H9 (cell line): ENCODE measurements around the gene RPS23. TPM values are rescaled to one million over a fixed set of nuclear protein-coding genes. Genes with fewer than 3 reads are reported as not detected.

Experiments
- DNase-seq: peaks from one replicate; pipeline ENCODE4 v3.0.0-alpha.2; 2017
- H2AFZ ChIP-seq: one replicate; pipeline ENCODE4 v1.6.1; 2013; ENCODE audit warnings: mild to moderate bottlenecking, low read length, control low read depth, moderate library complexity
- H2AK5ac ChIP-seq: 2 replicates; pipeline ENCODE4 v1.6.1; 2013; ENCODE audit warnings: low read length, control low read depth, mixed read lengths; ENCODE audit not compliant: insufficient read length
- H2BK120ac ChIP-seq: one replicate; pipeline ENCODE4 v1.6.1; 2013; ENCODE audit warnings: low read depth, mild to moderate bottlenecking, low read length, control low read depth, inconsistent platforms; ENCODE audit not compliant: poor library complexity, severe bottlenecking
- H2BK12ac ChIP-seq: 2 replicates; pipeline ENCODE4 v1.6.1; 2013; ENCODE audit warnings: low read length, control low read depth, mixed read lengths, low read depth; ENCODE audit not compliant: insufficient read length
- H2BK15ac ChIP-seq: 2 replicates; pipeline ENCODE4 v1.6.1; 2013; ENCODE audit warnings: low read depth, low read length, control low read depth
- H2BK20ac ChIP-seq: one replicate; pipeline ENCODE4 v1.6.1; 2013; ENCODE audit warnings: low read depth, mild to moderate bottlenecking, low read length, control low read depth, inconsistent platforms; ENCODE audit not compliant: poor library complexity, severe bottlenecking
- H2BK5ac ChIP-seq: 2 replicates; pipeline ENCODE4 v1.6.1; 2013; ENCODE audit warnings: low read length, control low read depth, mixed read lengths; ENCODE audit not compliant: insufficient read length
- H3K14ac ChIP-seq: 2 replicates; pipeline ENCODE4 v1.6.1; 2013; ENCODE audit warnings: low read length, control low read depth; ENCODE audit not compliant: insufficient read depth
- H3K18ac ChIP-seq: 2 replicates; pipeline ENCODE4 v1.6.1; 2013; ENCODE audit warnings: low read depth, mild to moderate bottlenecking, mixed read lengths, low read length, control low read depth; ENCODE audit not compliant: insufficient read length
- H3K23ac ChIP-seq: 2 replicates; pipeline ENCODE4 v1.6.1; 2013; ENCODE audit warnings: low read length, control low read depth, mixed read lengths, low read depth; ENCODE audit not compliant: insufficient read length
- H3K23me2 ChIP-seq: 2 replicates; pipeline ENCODE4 v1.6.1; 2013; ENCODE audit warnings: low read depth, mild to moderate bottlenecking, mixed read lengths, low read length, control low read depth; ENCODE audit not compliant: insufficient read length, poor library complexity, severe bottlenecking
- H3K27ac ChIP-seq: 2 replicates; pipeline ENCODE4 v1.5.1; 2013; ENCODE audit warnings: low read length, control low read depth, mixed read lengths, low read depth; ENCODE audit not compliant: insufficient read length
- H3K27me3 ChIP-seq: 2 replicates; pipeline ENCODE4 v1.6.1; 2013; ENCODE audit warnings: low read length, control low read depth, inconsistent platforms; ENCODE audit not compliant: insufficient read depth
- H3K4ac ChIP-seq: 2 replicates; pipeline ENCODE4 v1.6.1; 2013; ENCODE audit warnings: low read depth, mild to moderate bottlenecking, control low read depth, inconsistent platforms, low read length, moderate library complexity
- H3K4me1 ChIP-seq: 2 replicates; pipeline ENCODE4 v1.6.1; 2013; ENCODE audit warnings: low read length, control low read depth, inconsistent platforms; ENCODE audit not compliant: insufficient read depth
- H3K4me2 ChIP-seq: 2 replicates; pipeline ENCODE4 v1.6.1; 2013; ENCODE audit warnings: low read length, control low read depth, mixed read lengths; ENCODE audit not compliant: insufficient read length, insufficient read depth
- H3K56ac ChIP-seq: 2 replicates; pipeline ENCODE4 v1.6.1; 2013; ENCODE audit warnings: low read depth, mild to moderate bottlenecking, mixed read lengths, low read length, control low read depth; ENCODE audit not compliant: insufficient read length
- H3K79me1 ChIP-seq: 2 replicates; pipeline ENCODE4 v1.6.1; 2013; ENCODE audit warnings: low read depth, mild to moderate bottlenecking, moderate library complexity, low read length, control low read depth, inconsistent platforms; ENCODE audit not compliant: insufficient read depth, poor library complexity, severe bottlenecking
- H3K79me2 ChIP-seq: 2 replicates; pipeline ENCODE4 v1.6.1; 2013; ENCODE audit warnings: low read length, control low read depth, inconsistent platforms; ENCODE audit not compliant: insufficient read depth
- H3K9ac ChIP-seq: 2 replicates; pipeline ENCODE4 v1.6.1; 2013; ENCODE audit warnings: low read length, control low read depth, mixed read lengths; ENCODE audit not compliant: insufficient read length; ENCODE audit errors: extremely low read depth
- H3K9me3 ChIP-seq: one replicate; pipeline ENCODE4 v1.6.1; 2013; ENCODE audit warnings: low read depth, low read length, inconsistent platforms; ENCODE audit not compliant: control insufficient read depth
- H3T11ph ChIP-seq: one replicate; pipeline ENCODE4 v1.6.1; 2013; ENCODE audit warnings: mild to moderate bottlenecking, low read length, control low read depth, inconsistent platforms
- H4K20me1 ChIP-seq: one replicate; pipeline ENCODE4 v1.6.1; 2013; ENCODE audit not compliant: control insufficient read depth, insufficient read length, insufficient read depth
- H4K5ac ChIP-seq: 2 replicates; pipeline ENCODE4 v1.6.1; 2013; ENCODE audit warnings: low read depth, mild to moderate bottlenecking, mixed read lengths, low read length, control low read depth; ENCODE audit not compliant: insufficient read length
- H4K8ac ChIP-seq: replicated peaks from 2 replicates; pipeline ENCODE4 v1.6.1; 2013; ENCODE audit warnings: low read length, control low read depth, mixed read lengths, low read depth; ENCODE audit not compliant: insufficient read length
- H4K91ac ChIP-seq: 2 replicates; pipeline ENCODE4 v1.6.1; 2013; ENCODE audit warnings: low read depth, mild to moderate bottlenecking, moderate library complexity, mixed read lengths, low read length, control low read depth; ENCODE audit not compliant: insufficient read length
- H3K27ac Mint-ChIP-seq, 3 experiments: 2 replicates in 2 of 3; 3 replicates in 1 of 3; pipeline ENCODE4 v1.8.0; 2020 to 2021; ENCODE audit warnings: mixed read lengths in 3 of 3, mild to moderate bottlenecking in 1 of 3, moderate library complexity in 1 of 3
- H3K27me3 Mint-ChIP-seq: 2 replicates; pipeline ENCODE4 v1.8.0; 2021; ENCODE audit warnings: low read depth, mild to moderate bottlenecking, moderate library complexity, mixed read lengths
- H3K36me3 Mint-ChIP-seq, 3 experiments: 2 replicates in 2 of 3; 3 replicates in 1 of 3; pipeline ENCODE4 v1.8.0; 2020 to 2021; ENCODE audit warnings: low read depth in 3 of 3, mixed read lengths in 3 of 3; ENCODE audit not compliant: insufficient read depth in 1 of 3
- H3K4me1 Mint-ChIP-seq, 2 experiments: 2 replicates each; pipeline ENCODE4 v1.8.0; 2020; ENCODE audit warnings: mixed read lengths in 2 of 2
- H3K4me3 Mint-ChIP-seq, 2 experiments: 2 replicates in 1 of 2; 3 replicates in 1 of 2; pipeline ENCODE4 v1.8.0; 2020 to 2021; ENCODE audit warnings: mild to moderate bottlenecking in 2 of 2, mixed read lengths in 2 of 2, moderate library complexity in 1 of 2
- H3K9me3 Mint-ChIP-seq, 2 experiments: 2 replicates in 1 of 2; 3 replicates in 1 of 2; pipeline ENCODE4 v1.8.0; 2020; ENCODE audit warnings: mild to moderate bottlenecking in 2 of 2, mixed read lengths in 2 of 2, moderate library complexity in 1 of 2
- CTCF ChIP-seq: fragments of 200-600 bp; sonication (generic); conservative IDR thresholded peaks from 3 replicates; pipeline ENCODE4 v1.8.0; 2021; ENCODE audit warnings: antibody characterized with exemption, mild to moderate bottlenecking
- WGBS: extraction: QIAGEN DNeasy Blood & Tissue Kit; methylation state at CpG from one replicate; pipeline ENCODE4 v1.1.7; 2013; ENCODE audit warnings: missing lambda C conversion rate, low lambda C conversion rate, mixed read lengths; ENCODE audit not compliant: insufficient read length; ENCODE audit errors: extremely low coverage; 5-methylcytosine and 5-hydroxymethylcytosine counted together
- total RNA-seq: library from RNA; stranded (reverse); gene quantifications from 2 replicates; pipeline ENCODE4 v1.2.1, GENCODE V29; 2021

The RPS23 gene
- total RNA-seq, 1 experiment from 2014 or later = 2,916 TPM

GRCh38 chr5:82257729-82258128, 20.4 kb downstream of the RPS23 start:
- Histone ChIP-seq H3K79me2 (no peaks in the 10 kb centered on the region), H3K79me1 (no peaks in the 10 kb centered on the region), H3K4me1 (peaks cover 3% of the 10 kb centered on the region), H3K9me3 (no peaks in the 10 kb centered on the region), H3K56ac (no peak overlapping the region), H3K27ac (no peak overlapping the region), H2BK15ac (no peak overlapping the region), H3K23me2 (no peaks in the 10 kb centered on the region), H3K23ac (no peak overlapping the region), H3K18ac (no peak overlapping the region), H3K4me2 (no peak overlapping the region), H4K91ac (no peak overlapping the region), H4K5ac (no peak overlapping the region), H2BK12ac (no peak overlapping the region), H2AK5ac (no peak overlapping the region), H4K20me1 (no peaks in the 10 kb centered on the region), H2BK120ac (no peak overlapping the region), H3K14ac (no peak overlapping the region), H2BK5ac (no peak overlapping the region), H3K27me3 (no peaks in the 10 kb centered on the region), H4K8ac (no peak overlapping the region), H2AFZ (no peak overlapping the region), H3T11ph (no peak overlapping the region), H3K9ac (no peak overlapping the region), H3K4ac (no peak overlapping the region), H2BK20ac (no peak overlapping the region)
- H3K9me3 Mint-ChIP-seq = no peaks in the 10 kb centered on the region
- H3K4me3 Mint-ChIP-seq = no peak overlapping the region
- no peaks in the 10 kb centered on the region for H3K27me3 Mint-ChIP-seq
- H3K36me3 Mint-ChIP-seq = peaks cover 0 to 3% (median 0%) of the 10 kb centered on the region in 3 experiments; a peak in 2 of 7 replicates
- DNase-seq = no peak
- WGBS = no CpG with 5 or more reads among the region's 3 CpGs
- no peak for TF ChIP-seq CTCF
- peak overlapping the region; percentile 0 to 86 (median 1); a peak in 4 of 7 replicates for H3K27ac Mint-ChIP-seq
- peaks cover 28 to 32% of the 10 kb centered on the region in 2 experiments for H3K4me1 Mint-ChIP-seq
